HL-60 (cell line): Measurements from ENCODE around the gene CHMP5.

ENCODE experiments used
- DNase-seq, 2 experiments: peaks; one replicate each; pipeline ENCODE4 v3.0.0-alpha.2; 2010 to 2020; ENCODE audit warnings: low read depth in 1 of 2, low spot score in 1 of 2
- H3K27ac ChIP-seq: fragments of 250-450 bp; sonication (Bioruptor Pico); replicated peaks from 2 replicates; pipeline ENCODE4 v1.5.1; 2020; ENCODE audit warnings: mild to moderate bottlenecking, moderate library complexity
- H3K27me3 ChIP-seq: fragments of 250-450 bp; sonication (Bioruptor Pico); 2 replicates; pipeline ENCODE4 v1.5.1; 2021; ENCODE audit warnings: mild to moderate bottlenecking, moderate library complexity; ENCODE audit not compliant: insufficient read depth, poor library complexity, severe bottlenecking
- H3K4me3 ChIP-seq: replicated peaks from 2 replicates; pipeline ENCODE4 v1.5.1; 2011; ENCODE audit warnings: mild to moderate bottlenecking, control low read depth, low read length; ENCODE audit not compliant: insufficient read depth
- GABPA ChIP-seq: IDR thresholded peaks from 2 replicates; pipeline ENCODE4 v1.6.1; 2012; ENCODE audit warnings: low read depth
- POLR2AphosphoS5 ChIP-seq: IDR thresholded peaks from 2 replicates; pipeline ENCODE4 v1.6.1; 2012; ENCODE audit warnings: low read depth
- SPI1 ChIP-seq: IDR thresholded peaks from 2 replicates; pipeline ENCODE4 v1.6.1; 2012; ENCODE audit warnings: low read depth, mild to moderate bottlenecking, borderline replicate concordance
- TF ChIP-seq, protein P1 (sequence below): IDR thresholded peaks from one replicate; pipeline ENCODE4 v1.5.1; 2011; ENCODE audit warnings: low read length, control low read depth, inconsistent platforms; ENCODE audit not compliant: insufficient read depth
- TF ChIP-seq, protein P2 (sequence below): IDR thresholded peaks from 2 replicates; pipeline ENCODE4 v1.6.1; 2012; ENCODE audit warnings: low read depth; ENCODE audit not compliant: insufficient replicate concordance

Gene CHMP5

DNA sequence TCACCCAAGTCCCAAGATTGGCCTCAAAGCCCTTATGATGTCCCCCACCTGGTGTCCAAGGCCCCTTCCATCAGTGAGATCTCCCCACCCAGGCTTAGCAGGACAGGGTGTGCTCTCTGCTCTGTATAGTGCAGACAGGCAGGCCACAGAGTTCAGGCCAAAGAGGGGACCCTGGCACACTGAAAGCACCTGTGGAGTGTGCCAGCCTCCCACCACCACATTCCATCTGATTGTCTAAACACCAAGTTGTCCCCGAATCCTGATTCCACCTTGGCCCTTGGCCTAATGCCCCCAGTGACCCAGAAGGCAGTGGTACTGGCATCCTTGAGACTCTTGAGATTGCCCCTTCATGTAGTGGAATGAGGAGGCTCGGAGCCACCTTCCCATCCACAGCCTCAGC, 19.5 kb upstream of the CHMP5 start:
- no peaks in the 10 kb centered on the region for H3K27me3 ChIP-seq
- TF ChIP-seq GABPA (no peak), SPI1 (no peak), POLR2AphosphoS5 (no peak)

DNA sequence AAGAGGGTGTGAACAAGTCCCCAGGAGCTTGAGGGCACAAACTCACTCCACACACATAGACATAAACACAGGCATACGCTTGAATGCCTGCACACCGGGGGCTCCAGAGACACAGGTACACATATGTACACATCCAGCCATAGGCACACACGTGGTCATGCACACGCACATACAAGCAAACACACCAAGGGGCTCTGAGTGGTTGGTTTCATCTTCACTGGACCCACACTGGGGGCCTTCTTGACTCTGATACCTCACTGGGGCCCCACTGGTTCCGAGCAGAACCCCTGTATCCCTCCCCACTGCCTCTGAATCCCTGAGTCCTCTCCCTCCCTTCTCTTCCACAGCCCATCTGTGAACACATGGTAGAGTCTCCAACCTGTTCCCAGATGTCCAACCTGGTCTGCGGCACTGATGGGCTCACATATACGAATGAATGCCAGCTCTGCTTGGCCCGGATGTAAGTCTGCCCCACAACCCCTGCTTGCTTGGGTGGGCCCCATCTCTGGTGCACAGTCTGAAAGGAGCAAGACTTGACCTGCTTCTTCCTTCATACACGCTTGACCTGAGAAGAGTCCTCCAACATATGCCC, 18.5 kb upstream of the CHMP5 start:
- Histone ChIP-seq H3K4me3 (no peak overlapping the region), H3K27ac (no peak overlapping the region), H3K27me3 (no peaks in the 10 kb centered on the region)
- DNase-seq = no peak
- TF ChIP-seq GABPA (no peak), POLR2AphosphoS5 (no peak), SPI1 (no peak)
- TF ChIP-seq, protein P1, sequence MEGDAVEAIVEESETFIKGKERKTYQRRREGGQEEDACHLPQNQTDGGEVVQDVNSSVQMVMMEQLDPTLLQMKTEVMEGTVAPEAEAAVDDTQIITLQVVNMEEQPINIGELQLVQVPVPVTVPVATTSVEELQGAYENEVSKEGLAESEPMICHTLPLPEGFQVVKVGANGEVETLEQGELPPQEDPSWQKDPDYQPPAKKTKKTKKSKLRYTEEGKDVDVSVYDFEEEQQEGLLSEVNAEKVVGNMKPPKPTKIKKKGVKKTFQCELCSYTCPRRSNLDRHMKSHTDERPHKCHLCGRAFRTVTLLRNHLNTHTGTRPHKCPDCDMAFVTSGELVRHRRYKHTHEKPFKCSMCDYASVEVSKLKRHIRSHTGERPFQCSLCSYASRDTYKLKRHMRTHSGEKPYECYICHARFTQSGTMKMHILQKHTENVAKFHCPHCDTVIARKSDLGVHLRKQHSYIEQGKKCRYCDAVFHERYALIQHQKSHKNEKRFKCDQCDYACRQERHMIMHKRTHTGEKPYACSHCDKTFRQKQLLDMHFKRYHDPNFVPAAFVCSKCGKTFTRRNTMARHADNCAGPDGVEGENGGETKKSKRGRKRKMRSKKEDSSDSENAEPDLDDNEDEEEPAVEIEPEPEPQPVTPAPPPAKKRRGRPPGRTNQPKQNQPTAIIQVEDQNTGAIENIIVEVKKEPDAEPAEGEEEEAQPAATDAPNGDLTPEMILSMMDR = no peak
- TF ChIP-seq, protein P2, sequence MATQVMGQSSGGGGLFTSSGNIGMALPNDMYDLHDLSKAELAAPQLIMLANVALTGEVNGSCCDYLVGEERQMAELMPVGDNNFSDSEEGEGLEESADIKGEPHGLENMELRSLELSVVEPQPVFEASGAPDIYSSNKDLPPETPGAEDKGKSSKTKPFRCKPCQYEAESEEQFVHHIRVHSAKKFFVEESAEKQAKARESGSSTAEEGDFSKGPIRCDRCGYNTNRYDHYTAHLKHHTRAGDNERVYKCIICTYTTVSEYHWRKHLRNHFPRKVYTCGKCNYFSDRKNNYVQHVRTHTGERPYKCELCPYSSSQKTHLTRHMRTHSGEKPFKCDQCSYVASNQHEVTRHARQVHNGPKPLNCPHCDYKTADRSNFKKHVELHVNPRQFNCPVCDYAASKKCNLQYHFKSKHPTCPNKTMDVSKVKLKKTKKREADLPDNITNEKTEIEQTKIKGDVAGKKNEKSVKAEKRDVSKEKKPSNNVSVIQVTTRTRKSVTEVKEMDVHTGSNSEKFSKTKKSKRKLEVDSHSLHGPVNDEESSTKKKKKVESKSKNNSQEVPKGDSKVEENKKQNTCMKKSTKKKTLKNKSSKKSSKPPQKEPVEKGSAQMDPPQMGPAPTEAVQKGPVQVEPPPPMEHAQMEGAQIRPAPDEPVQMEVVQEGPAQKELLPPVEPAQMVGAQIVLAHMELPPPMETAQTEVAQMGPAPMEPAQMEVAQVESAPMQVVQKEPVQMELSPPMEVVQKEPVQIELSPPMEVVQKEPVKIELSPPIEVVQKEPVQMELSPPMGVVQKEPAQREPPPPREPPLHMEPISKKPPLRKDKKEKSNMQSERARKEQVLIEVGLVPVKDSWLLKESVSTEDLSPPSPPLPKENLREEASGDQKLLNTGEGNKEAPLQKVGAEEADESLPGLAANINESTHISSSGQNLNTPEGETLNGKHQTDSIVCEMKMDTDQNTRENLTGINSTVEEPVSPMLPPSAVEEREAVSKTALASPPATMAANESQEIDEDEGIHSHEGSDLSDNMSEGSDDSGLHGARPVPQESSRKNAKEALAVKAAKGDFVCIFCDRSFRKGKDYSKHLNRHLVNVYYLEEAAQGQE = no peak

More for the DNA sequence above, 19.5 kb upstream of the CHMP5 start:
- Histone ChIP-seq H3K4me3 (no peak overlapping the region), H3K27ac (no peak overlapping the region)
- no peak for DNase-seq

DNA sequence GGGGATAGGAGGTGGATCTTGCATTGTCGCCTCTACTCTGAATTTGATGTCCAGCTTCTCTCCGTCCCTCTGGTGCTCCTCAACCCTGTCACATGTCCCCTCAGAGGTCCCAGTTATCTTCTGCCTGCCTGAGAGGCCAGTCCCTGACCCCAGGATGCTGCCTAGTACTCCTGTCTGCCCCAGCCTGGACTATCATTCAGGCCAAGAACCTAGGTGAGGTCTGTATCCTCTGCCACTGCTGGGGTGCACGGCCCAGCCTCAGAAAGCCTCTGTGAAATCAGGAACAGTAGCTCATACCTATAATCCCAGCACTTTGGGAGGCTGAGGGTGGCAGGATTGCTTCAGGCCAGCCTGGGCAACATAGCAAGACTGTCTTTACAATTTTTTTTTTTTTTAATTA, 16.2 kb upstream of the CHMP5 start:
- H3K4me3 ChIP-seq = no peak overlapping the region
- H3K27ac ChIP-seq = no peak overlapping the region
- DNase-seq = no peak
- no peaks in the 10 kb centered on the region for H3K27me3 ChIP-seq
- TF ChIP-seq, protein P1 = no peak
- TF ChIP-seq GABPA (no peak), SPI1 (no peak), POLR2AphosphoS5 (no peak)
- TF ChIP-seq, protein P2 = no peak

DNA sequence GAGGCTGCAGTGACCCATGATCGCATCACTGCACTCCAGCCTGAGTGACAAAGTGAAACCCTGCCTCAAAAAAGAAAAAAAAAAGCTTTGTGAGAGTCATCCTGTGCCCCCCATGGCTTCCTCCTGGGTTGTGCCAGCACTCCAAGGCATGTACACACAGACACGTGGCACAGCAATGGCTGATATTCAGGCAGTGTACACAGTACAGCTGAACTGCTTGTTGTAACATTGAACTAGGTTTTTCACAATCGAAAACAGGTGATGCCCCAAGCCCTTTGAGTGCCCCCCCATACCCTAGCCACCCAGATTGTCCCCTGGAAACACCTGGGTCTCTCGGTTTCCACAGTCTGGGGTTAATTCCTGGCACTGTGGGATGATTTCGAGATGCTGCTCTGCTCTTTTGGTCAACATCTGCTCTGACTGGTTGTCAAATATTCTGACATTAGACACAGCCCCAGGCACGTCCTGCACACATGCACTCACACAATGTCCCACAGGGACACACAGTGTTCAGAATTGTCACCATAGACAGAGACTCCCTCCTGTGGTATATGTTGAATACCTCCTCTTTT, 15.7 kb upstream of the CHMP5 start:
- Histone ChIP-seq H3K4me3 (no peak overlapping the region), H3K27ac (no peak overlapping the region), H3K27me3 (no peaks in the 10 kb centered on the region)
- no peak for DNase-seq
- TF ChIP-seq SPI1 = no peak
- TF ChIP-seq, protein P1 = no peak
- TF ChIP-seq, protein P2 = no peak
- TF ChIP-seq GABPA = no peak
- TF ChIP-seq POLR2AphosphoS5 = no peak
